Activated CD8-positive, alpha-beta T cell treated with anti-CD3 and anti-CD28 coated beads, Interleukin-2, amount 10 ng/mL, durations not matched to agents 7 days and 5 days (primary cell): ENCODE results near the gene CHRND. TPM values are rescaled to one million over a fixed set of nuclear protein-coding genes. Genes with fewer than 3 reads are reported as not detected.

Experiments
- ATAC-seq: fragments of 150-1000 bp; cut with Tn5 transposase; one replicate; pipeline ENCODE4 v1.10.0; 2021; ENCODE audit warnings: moderate library complexity
- CTCF ChIA-PET: fragments of 350-600 bp; sonication (Branson Sonifier 250); formaldehyde crosslinking; loops from one replicate; lab custom pipeline; 2021; ENCODE audit warnings: antibody characterized with exemption; lab: Charles Lee
- POLR2A ChIA-PET: fragments of 350-600 bp; sonication (Branson Sonifier 250); formaldehyde crosslinking; loops from one replicate; lab custom pipeline; 2021; ENCODE audit warnings: antibody characterized with exemption; lab: Charles Lee
- DNase-seq: peaks from one replicate; pipeline ENCODE4 v3.0.0-alpha.2; 2020
- H3K27ac Mint-ChIP-seq: one replicate; pipeline ENCODE4 v1.8.0; 2021; ENCODE audit warnings: mild to moderate bottlenecking, mixed read lengths
- H3K27me3 Mint-ChIP-seq: one replicate; pipeline ENCODE4 v1.8.0; 2021; ENCODE audit warnings: low read depth, mixed read lengths
- H3K36me3 Mint-ChIP-seq: one replicate; pipeline ENCODE4 v1.8.0; 2021; ENCODE audit warnings: low read depth, mixed read lengths
- H3K4me1 Mint-ChIP-seq: one replicate; pipeline ENCODE4 v1.8.0; 2021; ENCODE audit warnings: low read depth, mixed read lengths
- H3K4me3 Mint-ChIP-seq: one replicate; pipeline ENCODE4 v1.8.0; 2021; ENCODE audit warnings: mild to moderate bottlenecking, mixed read lengths
- H3K9me3 Mint-ChIP-seq: one replicate; pipeline ENCODE4 v1.8.0; 2022; ENCODE audit warnings: mixed read lengths; ENCODE audit not compliant: insufficient read depth
- total RNA-seq, 2 experiments: library from RNA; stranded (reverse); gene quantifications; one replicate each; pipeline ENCODE4 v1.2.3, GENCODE V29; 2021

Gene CHRND
- total RNA-seq, 2 experiments from 2014 or later: not detected

DNA sequence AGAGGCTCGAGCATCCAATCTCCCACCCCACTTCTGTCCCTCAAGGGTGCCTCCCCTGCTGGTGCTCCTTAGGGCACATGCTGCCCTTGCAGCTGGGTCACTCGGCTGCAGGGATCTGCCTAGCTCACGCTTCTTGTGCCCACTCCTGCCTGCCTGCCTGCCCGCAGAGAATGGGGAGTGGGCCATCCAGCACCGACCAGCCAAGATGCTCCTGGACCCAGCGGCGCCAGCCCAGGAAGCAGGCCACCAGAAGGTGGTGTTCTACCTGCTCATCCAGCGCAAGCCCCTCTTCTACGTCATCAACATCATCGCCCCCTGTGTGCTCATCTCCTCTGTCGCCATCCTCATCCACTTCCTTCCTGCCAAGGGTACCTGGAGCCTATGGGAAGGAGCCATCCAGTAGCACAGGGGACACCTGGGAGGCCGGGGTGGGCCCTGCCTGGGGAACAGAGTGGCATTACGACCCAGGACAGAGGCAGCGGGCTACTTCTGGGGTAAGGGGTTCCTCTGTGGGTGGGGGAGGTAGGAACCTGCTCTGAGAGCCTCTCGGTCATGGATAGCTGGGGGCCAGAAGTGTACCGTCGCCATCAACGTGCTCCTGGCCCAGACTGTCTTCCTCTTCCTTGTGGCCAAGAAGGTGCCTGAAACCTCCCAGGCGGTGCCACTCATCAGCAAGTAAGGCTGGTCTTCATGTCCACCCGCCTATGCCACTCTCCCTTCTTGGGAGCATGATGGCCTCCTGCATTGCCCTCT lies 16.9 kb downstream of the CHRND start:
- ATAC-seq (no peak), DNase-seq (no peak)
- Mint-ChIP-seq H3K27me3 (peaks cover 9% of the 10 kb centered on the region), H3K4me1 (peaks cover 30% of the 10 kb centered on the region), H3K4me3 (no peak overlapping the region), H3K9me3 (no peaks in the 10 kb centered on the region), H3K27ac (peak overlapping the region; percentile 10), H3K36me3 (peaks cover 21% of the 10 kb centered on the region)
- CTCF ChIA-PET: no interaction called here
- POLR2A ChIA-PET: interaction anchor here (1.6 kb wide), 1 partner anchor 9 kb away, joined by 3 read pairs; no protein-coding TSS in a partner anchor

- peaks cover 27% of the 10 kb centered on the region for H3K36me3 Mint-ChIP-seq
- ATAC-seq (no peak), DNase-seq (no peak)
- H3K27me3 Mint-ChIP-seq: peaks cover 5% of the 10 kb centered on the region
- no peak overlapping the region for H3K4me3 Mint-ChIP-seq
- H3K9me3 Mint-ChIP-seq: no peaks in the 10 kb centered on the region
- ChIA-PET POLR2A (interaction anchor here (1.6 kb wide), 1 partner anchor 10 kb away, joined by 3 read pairs; no protein-coding TSS in a partner anchor), CTCF (no interaction called here)
- no peak overlapping the region for H3K27ac Mint-ChIP-seq
- peaks cover 29% of the 10 kb centered on the region for H3K4me1 Mint-ChIP-seq
These were observed 17.5 kb downstream of the CHRND start for GRCh38 chr2:232543491-232543890.

DNA sequence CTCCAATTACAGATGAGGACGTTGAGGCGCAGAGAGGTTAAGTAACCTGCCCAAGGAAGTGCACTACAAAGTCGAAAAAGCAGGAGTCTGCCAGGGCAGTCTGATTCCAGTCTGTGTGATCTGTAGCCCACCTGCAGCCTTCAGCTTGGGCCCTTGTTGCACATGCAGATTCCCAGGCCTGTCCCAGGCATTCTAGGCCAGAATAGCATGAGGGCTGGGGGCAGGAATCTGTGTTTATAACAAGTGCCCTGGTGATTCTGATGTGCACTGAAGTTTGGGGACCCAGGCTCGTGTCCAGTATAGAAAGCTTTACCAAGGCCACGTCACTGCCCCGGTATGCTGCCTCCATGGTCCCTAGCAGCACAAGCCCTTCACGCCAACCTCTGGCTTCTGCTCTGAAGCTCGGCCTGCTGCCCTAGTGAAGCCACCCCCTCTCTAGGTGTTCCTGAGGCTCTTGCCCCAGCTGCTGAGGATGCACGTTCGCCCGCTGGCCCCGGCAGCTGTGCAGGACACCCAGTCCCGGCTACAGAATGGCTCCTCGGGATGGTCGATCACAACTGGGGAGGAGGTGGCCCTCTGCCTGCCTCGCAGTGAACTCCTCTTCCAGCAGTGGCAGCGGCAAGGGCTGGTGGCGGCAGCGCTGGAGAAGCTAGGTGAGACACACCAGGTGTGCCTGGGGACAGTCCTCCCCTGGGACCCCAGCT lies 18.1 kb downstream of the CHRND start:
- Mint-ChIP-seq H3K9me3 (no peaks in the 10 kb centered on the region), H3K4me1 (peaks cover 30% of the 10 kb centered on the region), H3K4me3 (no peak overlapping the region), H3K27me3 (peaks cover under 1% of the 10 kb centered on the region), H3K27ac (no peak overlapping the region), H3K36me3 (peaks cover 32% of the 10 kb centered on the region)
- DNase-seq (no peak), ATAC-seq (no peak)
- POLR2A ChIA-PET: interaction anchor here (1.6 kb wide), 1 partner anchor 10 kb away, joined by 3 read pairs; no protein-coding TSS in a partner anchor
- CTCF ChIA-PET: no interaction called here

DNA sequence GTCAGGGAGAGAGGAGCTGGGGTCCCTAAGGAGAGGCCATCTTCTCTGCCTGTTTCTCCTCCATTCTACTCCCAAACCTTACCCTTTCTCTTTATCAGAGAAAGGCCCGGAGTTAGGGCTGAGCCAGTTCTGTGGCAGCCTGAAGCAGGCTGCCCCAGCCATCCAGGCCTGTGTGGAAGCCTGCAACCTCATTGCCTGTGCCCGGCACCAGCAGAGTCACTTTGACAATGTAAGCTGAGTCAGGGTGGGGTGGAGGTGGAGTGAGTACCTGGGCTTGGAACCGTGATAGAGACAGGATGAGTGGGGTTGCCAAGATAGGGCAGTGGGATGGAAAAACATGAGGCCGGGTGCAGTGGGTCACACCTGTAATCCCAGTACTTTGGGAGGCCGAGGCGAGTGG lies 18.7 kb downstream of the CHRND start:
- DNase-seq (no peak), ATAC-seq (no peak)
- Mint-ChIP-seq H3K27ac (no peak overlapping the region), H3K4me1 (peaks cover 34% of the 10 kb centered on the region), H3K9me3 (no peaks in the 10 kb centered on the region), H3K27me3 (no peaks in the 10 kb centered on the region), H3K36me3 (peaks cover 35% of the 10 kb centered on the region), H3K4me3 (no peak overlapping the region)
- ChIA-PET CTCF (no interaction called here), POLR2A (no interaction called here)

DNA sequence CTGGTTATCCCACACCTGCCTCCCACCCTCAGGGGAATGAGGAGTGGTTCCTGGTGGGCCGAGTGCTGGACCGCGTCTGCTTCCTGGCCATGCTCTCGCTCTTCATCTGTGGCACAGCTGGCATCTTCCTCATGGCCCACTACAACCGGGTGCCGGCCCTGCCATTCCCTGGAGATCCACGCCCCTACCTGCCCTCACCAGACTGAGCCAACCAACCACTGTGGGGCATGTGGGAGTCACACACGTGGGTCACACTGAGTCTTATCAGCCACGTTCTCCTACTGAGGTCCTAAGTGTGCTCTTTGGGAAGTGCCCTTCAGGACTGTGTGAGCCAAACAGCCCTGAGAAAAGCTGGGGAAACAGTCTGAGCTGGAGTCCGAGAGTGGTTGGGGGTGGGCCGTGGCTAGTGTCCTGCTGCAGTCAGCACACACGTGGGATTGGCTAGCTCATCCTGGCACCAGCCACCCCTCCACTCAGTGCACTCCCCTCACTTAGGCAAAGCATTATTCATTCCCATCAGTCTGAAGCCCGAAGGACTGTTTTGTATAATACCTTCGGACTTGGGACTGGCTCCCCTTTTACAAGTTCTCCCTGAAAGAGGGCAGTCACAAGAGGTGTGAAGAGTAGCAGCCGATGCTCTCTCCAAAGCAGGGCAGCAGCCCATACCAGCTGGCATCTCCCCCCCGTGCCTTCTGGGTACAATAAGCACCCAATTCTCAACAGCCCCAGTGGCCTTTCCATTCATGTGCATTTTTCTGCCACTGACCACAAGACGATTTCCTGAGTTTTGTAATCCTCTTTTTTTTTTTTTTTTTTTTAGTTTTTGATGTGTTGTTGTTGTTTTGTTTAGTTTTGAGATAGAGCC lies 19.8 kb downstream of the CHRND start:
- Mint-ChIP-seq H3K27me3 (no peaks in the 10 kb centered on the region), H3K4me1 (peaks cover 35% of the 10 kb centered on the region), H3K36me3 (peaks cover 36% of the 10 kb centered on the region), H3K4me3 (no peak overlapping the region), H3K27ac (no peak overlapping the region), H3K9me3 (no peaks in the 10 kb centered on the region)
- ChIA-PET CTCF (interaction anchor here (0.9 to 1.3 kb wide), 2 partner anchors 8 to 16 kb away, joined by 3 read pairs; no protein-coding TSS in a partner anchor), POLR2A (no interaction called here)
- DNase-seq: no peak
- ATAC-seq: no peak

DNA sequence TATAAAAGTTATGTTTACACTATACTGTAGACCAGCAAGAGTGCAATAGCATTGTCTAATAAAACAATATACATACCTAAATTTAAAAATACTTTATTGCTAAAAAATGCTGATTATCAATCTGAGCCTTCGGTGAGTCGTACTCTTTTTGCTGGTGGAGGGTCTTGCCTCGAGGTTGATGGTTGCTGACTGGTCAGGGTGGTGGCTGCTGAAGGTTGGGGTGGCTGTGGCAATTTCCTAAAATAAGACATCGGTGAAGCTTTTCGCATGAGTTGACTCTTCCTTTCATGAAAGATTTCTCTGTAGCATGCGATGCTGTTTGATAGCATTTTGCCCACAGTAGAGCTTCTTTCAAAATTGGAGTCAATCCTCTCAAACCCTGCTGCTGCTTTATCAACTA lies 22.0 kb downstream of the CHRND start:
- ChIA-PET POLR2A (interaction anchor here (1.6 kb wide), 1 partner anchor 9 kb away, joined by 3 read pairs; no protein-coding TSS in a partner anchor), CTCF (interaction anchor here (0.9 kb wide), 1 partner anchor 11 kb away, joined by 4 read pairs; no protein-coding TSS in a partner anchor)
- H3K36me3 Mint-ChIP-seq: peaks cover 44% of the 10 kb centered on the region
- H3K4me3 Mint-ChIP-seq: no peak overlapping the region
- no peaks in the 10 kb centered on the region for H3K9me3 Mint-ChIP-seq
- ATAC-seq: no peak
- no peak for DNase-seq
- H3K27me3 Mint-ChIP-seq: no peaks in the 10 kb centered on the region
- no peak overlapping the region for H3K27ac Mint-ChIP-seq
- H3K4me1 Mint-ChIP-seq: peaks cover 49% of the 10 kb centered on the region

DNA sequence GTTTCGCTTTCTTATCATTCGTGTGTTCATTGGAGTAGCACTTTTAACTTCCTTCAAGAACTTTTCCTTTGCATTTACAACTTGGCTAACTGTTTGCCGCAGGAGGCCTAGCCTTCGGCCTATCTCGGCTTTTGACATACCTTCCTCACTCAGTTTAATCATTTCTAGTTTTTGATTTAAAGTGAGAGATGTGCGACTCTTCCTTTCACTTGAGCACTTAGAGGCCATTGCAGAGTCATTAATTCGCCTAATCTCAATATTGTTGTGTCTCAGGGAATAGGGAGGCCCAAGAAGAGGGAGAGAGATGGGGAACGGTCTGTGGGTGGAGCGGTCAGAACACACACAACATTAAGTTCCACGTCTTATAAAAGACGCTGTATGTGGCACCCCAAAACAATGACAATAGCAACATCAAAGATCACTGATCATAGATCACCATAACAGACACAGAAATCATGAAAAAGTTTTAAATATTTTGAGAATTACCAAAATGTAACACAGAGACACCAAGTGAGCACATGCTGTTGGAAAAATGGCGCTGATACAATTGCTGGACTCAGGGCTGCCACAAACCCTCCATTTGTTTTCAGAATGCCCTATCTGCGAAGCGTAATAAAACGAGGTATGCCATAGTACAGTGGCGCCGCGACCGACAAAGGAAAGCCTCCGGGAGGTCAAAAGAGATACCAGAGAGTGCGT lies 23.8 kb downstream of the CHRND start:
- CTCF ChIA-PET: no interaction called here
- peaks cover 49% of the 10 kb centered on the region for H3K36me3 Mint-ChIP-seq

DNA sequence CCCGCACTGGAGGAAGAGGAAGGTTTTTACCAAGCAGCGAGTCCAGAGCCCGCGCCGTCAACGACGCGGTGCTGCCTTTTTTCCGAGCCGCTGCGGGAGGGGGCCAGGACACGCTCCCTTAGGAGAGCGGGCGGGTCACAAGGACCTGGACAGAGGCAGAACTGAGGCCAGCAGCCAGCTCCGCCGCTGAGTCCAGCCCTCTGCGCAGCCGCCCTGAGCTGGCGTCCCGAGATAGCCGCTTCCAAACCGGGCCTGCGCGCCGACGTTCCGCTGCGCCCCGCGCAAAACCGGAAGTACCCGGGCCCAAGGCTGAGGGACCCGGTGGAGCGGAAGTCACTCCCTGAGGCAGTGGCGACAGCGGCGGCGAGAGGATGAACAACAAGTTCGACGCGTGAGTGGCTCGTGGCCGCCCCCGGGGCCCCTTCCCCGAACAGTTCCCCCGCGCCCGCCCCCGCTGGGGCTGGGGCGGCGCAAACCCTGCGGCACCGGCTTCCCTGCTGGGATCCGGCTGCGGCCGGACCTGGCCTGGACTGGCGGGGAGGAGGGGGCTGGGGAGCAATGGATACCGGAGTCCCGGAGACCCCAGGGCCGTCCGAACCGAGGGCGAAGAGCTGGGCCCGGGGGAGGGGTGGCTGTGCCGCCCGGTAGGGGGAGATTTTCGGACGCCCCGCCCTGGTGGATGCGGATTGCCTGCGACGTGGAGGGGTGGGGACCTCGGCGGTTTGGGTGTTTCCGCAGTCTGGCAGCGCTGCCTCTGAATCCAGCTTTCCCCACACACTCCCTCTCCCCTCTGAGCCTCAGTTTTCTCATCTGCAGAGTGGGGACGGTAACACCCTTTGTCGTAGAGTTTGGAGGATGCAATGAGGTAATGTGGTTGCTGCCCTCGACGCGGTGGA lies 24.6 kb downstream of the CHRND start, which contains the start of the genes EIF4E2 and TIGD1:
TSS of gene EIF4E2 (plus strand) at position 336 of the 896 bp plus-strand sequence. CDS start at position 372, 36 bp downstream.
TSS of gene TIGD1 (minus strand) at position 204 of the 896 bp plus-strand sequence. CDS start 675 bp downstream, outside the sequence.
- no peaks in the 10 kb centered on the region for H3K9me3 Mint-ChIP-seq
- DNase-seq: peak; percentile 93
- ChIA-PET CTCF (interaction anchor here (1.0 kb wide), 1 partner anchor 55 kb away, joined by 3 read pairs; no protein-coding TSS in a partner anchor), POLR2A (interaction anchor here (0.6 to 0.9 kb wide), 7 partner anchors 11 to 531 kb away, joined by 3 to 5 read pairs (median 3); no protein-coding TSS in a partner anchor)
- peak within 1 kb of the TSS; percentile 100 for H3K4me3 Mint-ChIP-seq
- H3K36me3 Mint-ChIP-seq: peaks cover 47% of the 10 kb centered on the region
- peak within 1 kb of the TSS; percentile 100 for H3K27ac Mint-ChIP-seq
- peak; percentile 95 for ATAC-seq
- H3K4me1 Mint-ChIP-seq: peaks cover 68% of the 10 kb centered on the region
- no peaks in the 10 kb centered on the region for H3K27me3 Mint-ChIP-seq

More for the DNA sequence above, 23.8 kb downstream of the CHRND start:
- peak overlapping the region; percentile 100 for H3K27ac Mint-ChIP-seq
- POLR2A ChIA-PET: no interaction called here
- peak overlapping the region; percentile 100 for H3K4me3 Mint-ChIP-seq
- no peaks in the 10 kb centered on the region for H3K9me3 Mint-ChIP-seq
- ATAC-seq (no peak), DNase-seq (no peak)
- peaks cover 67% of the 10 kb centered on the region for H3K4me1 Mint-ChIP-seq
- H3K27me3 Mint-ChIP-seq: no peaks in the 10 kb centered on the region

- Mint-ChIP-seq H3K27ac (peak overlapping the region; percentile 100), H3K9me3 (no peaks in the 10 kb centered on the region), H3K36me3 (peaks cover 43% of the 10 kb centered on the region), H3K27me3 (no peaks in the 10 kb centered on the region), H3K4me3 (peak overlapping the region; percentile 100), H3K4me1 (peaks cover 63% of the 10 kb centered on the region)
- ATAC-seq (no peak), DNase-seq (no peak)
- ChIA-PET POLR2A (interaction anchor here (0.6 to 0.9 kb wide), 7 partner anchors 11 to 531 kb away, joined by 3 to 5 read pairs (median 3); no protein-coding TSS in a partner anchor), CTCF (interaction anchor here (1.0 kb wide), 1 partner anchor 54 kb away, joined by 3 read pairs; no protein-coding TSS in a partner anchor)
These were observed 25.3 kb downstream of the CHRND start for GRCh38 chr2:232551250-232551638.

DNA sequence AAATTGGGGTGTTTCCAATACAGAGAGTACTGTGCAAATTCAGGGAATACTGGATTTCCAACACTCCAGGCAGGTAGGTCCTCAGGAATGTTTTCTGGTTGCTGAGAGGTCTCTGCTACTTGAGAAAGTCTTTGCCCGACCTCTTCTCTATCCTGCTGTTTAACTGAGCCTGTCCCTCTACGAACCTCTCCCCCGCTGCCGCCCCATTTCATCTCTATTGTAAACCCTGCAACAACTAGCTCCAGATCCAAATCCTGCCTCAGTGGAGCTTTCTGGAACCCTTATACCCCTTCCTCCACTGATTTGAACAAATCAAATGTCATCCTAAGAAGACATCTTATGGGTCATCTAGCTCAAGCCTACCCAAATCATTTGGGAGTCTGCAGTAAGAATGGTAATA lies 25.8 kb downstream of the CHRND start:
- Mint-ChIP-seq H3K4me1 (peaks cover 58% of the 10 kb centered on the region), H3K27ac (peak overlapping the region; percentile 100), H3K4me3 (peak overlapping the region; percentile 100), H3K9me3 (no peaks in the 10 kb centered on the region), H3K36me3 (peaks cover 40% of the 10 kb centered on the region), H3K27me3 (no peaks in the 10 kb centered on the region)
- CTCF ChIA-PET: no interaction called here
- POLR2A ChIA-PET: no interaction called here
- no peak for ATAC-seq
- no peak for DNase-seq
